ENCODE measurements around the gene DOCK9.

GRCh38 chr13:98877466-98877865, 100.4 kb downstream of the DOCK9 start:
- no peak for TF ChIP-seq CTCF (IDR thresholded peaks at IDR 0.05; ENCODE audit: insufficient read depth, low read depth, low read length)
- TF ChIP-seq EZH2 (IDR thresholded peaks at IDR 0.05; ENCODE audit: insufficient read depth, low read length) = no peak
